GM18907 (cell line): ENCODE data around the gene LYPD3.
"Not testable (repeated sequence)": the region's sequence is repeated elsewhere in the genome, so short reads cannot be mapped to it uniquely, and the experiment has no call there.

Source experiments
- ATAC-seq: cut with Tn5 transposase; IDR thresholded peaks from one replicate; pipeline ENCODE4 v1.9.1; 2021; ENCODE audit warnings: mild to moderate bottlenecking, moderate library complexity; ENCODE audit not compliant: unreplicated experiment

LYPD3 gene

GRCh38 chr19:43462785-43463380, 2.5 kb downstream of the LYPD3 start:
- ATAC-seq, result no peak

- ATAC-seq, result no peak
These were observed 3.0 kb downstream of the LYPD3 start for GRCh38 chr19:43462383-43462782.

GRCh38 chr19:43461303-43461702, 4.1 kb downstream of the LYPD3 start:
- no peak for ATAC-seq

GRCh38 chr19:43460362-43461016, 4.9 kb downstream of the LYPD3 start:
- no peak for ATAC-seq

- no peak for ATAC-seq
These were observed 7.6 kb downstream of the LYPD3 start for GRCh38 chr19:43457809-43458208.

- no peak for ATAC-seq
These were observed 9.9 kb downstream of the LYPD3 start for GRCh38 chr19:43455321-43456113.

- no peak for ATAC-seq
These were observed 11.4 kb downstream of the LYPD3 start for GRCh38 chr19:43454031-43454430.

- no peak for ATAC-seq
These were observed 12.8 kb downstream of the LYPD3 start for GRCh38 chr19:43452582-43452981.

- no peak for ATAC-seq
These were observed 14.8 kb downstream of the LYPD3 start for GRCh38 chr19:43450545-43450997.

GRCh38 chr19:43447655-43448054, 17.8 kb downstream of the LYPD3 start:
- no peak for ATAC-seq

GRCh38 chr19:43446746-43447489, 18.5 kb downstream of the LYPD3 start:
- peak; percentile 65 for ATAC-seq

GRCh38 chr19:43445426-43445825, 20.0 kb downstream of the LYPD3 start:
- ATAC-seq, result no peak

- no peak for ATAC-seq
These were observed 20.7 kb downstream of the LYPD3 start for GRCh38 chr19:43444531-43445287.

GRCh38 chr19:43444091-43444490, 21.3 kb downstream of the LYPD3 start:
- not testable (repeated sequence) for ATAC-seq

- no peak for ATAC-seq
These were observed 23.7 kb downstream of the LYPD3 start for GRCh38 chr19:43441716-43442115.

- ATAC-seq, result no peak
These were observed 25.7 kb downstream of the LYPD3 start for GRCh38 chr19:43439709-43440063.

GRCh38 chr19:43439032-43439708, 26.2 kb downstream of the LYPD3 start:
- no peak for ATAC-seq

- no peak for ATAC-seq
These were observed 26.9 kb downstream of the LYPD3 start for GRCh38 chr19:43438291-43439031.

- ATAC-seq, result no peak
These were observed 27.7 kb downstream of the LYPD3 start for GRCh38 chr19:43437712-43438111.
